SHP77 (cell line): ENCODE data around the gene CDKN2B.

ENCODE experiments used
- DNase-seq, 2 experiments: peaks; one replicate each; lab custom pipeline; 2025; lab: John Stamatoyannopoulos, UW

Gene CDKN2B

DNA sequence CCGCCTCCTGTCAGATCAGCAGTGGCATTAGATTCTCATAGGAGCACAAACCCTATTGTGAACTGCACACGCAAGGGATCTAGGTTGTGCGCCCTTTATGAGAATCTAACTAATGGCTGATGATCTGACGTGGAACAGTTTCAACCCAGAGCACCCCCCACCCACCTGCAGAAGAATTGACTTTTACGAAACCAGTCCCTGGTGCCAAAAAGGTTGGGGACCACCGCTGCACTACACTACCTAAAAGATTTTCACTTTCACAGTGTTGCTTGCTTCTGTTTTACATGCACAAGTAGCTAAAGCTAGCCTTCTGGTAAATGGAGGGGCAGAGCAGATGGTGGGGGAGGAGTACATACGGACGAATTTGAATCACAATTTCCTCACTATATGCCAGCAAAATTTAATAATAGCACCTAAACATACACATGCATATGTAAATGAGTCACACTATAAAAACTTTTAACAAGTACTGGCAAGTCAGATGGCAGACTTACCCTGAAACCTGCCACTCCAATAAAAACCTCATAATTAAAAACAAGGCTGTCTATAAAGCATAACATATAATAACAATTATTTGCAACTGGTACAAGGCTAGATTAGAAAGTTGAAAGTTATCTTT, 24.0 kb upstream of the CDKN2B start:
- no peak for DNase-seq

DNA sequence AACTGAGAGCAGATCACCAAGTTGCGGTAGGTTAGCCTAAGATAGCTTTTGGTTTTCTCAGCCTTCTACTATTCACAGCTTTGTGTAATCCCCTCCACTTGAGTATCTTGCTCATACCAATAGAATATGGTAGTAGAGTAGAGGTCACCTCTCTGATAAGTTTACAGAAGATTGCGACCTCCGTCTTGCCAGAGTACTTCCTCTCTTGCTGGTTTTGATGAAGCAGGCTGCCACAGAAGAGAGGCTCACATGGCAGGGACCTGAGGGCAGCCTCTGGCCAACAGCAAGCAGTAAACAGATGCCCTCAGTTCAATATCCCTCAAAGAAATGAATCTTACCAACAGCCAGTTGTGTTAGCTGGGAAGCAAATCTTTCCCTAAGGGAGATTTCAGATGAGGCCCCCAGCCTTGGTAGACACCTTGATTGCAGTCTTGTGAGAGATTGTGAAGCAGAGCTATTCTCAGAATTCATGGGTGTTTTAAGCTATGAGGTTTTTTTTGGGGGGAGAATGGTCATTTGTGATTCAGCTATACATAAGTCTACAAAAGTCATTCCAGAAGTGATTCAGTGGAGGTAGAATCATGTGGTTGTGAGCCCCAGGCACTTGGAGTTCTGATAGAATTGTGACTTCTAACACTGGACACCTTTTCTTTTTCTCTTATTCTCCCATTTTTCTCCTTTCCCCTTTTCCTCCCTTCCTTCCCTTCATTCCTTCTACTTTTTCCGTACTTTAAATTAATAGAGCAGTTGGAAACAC, 22.7 kb upstream of the CDKN2B start:
- no peak for DNase-seq

DNA sequence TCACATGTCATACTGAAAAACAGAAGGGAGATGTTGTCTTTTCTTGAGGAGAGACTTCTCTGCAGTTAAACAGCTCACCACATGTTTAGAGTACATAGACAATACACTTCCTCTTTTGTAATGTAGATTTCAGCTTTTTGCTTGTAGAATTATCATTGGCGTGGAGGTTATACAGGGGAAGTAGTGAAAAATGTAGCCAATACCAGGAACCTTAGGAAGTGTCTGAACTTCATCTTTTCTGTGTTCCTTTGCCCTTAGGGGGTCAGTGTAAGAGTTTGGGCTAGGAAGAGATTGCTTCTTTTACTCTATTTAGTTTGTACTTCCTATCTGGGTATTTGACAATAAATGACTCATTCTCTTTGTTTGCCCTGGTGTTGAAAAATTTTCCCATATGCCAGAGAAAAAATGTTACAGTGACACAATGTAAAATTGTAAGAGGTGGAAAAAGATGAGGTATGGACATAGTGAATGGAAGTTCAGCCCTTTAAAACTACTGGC, 21.0 kb upstream of the CDKN2B start:
- DNase-seq = no peak

DNA sequence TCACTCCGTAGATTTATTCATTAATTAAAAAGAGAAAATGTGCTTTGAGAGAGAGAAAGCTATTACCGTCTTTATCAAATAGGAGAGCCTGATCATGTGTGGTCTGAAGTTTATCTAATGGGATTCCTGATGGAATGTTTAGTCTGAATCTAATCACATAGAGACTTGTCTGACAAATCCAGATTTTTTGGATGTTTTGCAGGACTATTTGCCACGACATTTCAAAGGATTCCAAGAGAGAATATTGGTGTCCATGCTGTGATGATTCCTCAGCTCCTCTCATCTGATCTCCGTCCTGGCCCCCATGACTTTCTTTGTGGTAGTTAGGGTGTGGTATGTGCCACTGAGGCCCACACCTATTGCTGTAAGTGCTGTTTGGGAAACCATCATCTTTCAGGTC, 20.1 kb upstream of the CDKN2B start:
- DNase-seq = no peak

DNA sequence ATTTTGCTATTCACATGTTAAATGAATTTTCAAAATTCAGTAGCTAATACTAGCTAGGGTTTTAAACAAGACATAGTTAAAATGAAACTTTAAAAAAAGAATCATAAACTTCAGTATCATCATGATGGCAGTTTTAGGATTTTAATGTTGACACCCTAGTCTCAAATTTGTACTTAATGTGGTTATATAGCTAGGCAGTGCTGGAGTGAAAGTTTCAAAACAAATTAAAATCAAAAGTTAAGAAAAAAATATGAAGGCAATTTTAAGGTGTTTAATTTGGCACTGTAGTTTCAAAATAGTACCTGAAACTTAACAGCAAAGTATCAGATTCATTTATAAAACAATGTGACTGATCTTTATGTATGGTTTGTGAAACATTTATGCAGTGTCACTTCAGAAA, 19.3 kb upstream of the CDKN2B start:
- DNase-seq = no peak

DNA sequence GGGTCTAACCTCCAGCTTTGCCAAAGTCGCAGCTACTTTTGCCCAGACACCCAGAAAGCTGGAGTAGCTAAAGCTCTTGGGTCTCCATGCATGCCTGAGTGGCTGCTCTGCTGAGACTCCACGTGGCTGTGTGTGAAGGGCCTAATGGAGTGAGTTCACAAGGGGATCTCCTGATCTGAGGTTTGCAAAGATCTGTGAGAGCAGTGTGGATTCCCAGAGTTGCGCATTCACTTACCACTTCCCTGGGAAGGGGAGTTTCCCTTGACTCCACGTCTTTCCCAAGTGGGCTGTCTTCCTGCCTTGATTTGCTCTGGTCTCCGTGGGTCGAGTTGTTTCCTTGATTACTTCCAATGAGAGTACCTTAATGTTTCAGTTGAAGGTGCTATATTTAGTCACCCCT, 17.6 kb upstream of the CDKN2B start:
- no peak for DNase-seq

DNA sequence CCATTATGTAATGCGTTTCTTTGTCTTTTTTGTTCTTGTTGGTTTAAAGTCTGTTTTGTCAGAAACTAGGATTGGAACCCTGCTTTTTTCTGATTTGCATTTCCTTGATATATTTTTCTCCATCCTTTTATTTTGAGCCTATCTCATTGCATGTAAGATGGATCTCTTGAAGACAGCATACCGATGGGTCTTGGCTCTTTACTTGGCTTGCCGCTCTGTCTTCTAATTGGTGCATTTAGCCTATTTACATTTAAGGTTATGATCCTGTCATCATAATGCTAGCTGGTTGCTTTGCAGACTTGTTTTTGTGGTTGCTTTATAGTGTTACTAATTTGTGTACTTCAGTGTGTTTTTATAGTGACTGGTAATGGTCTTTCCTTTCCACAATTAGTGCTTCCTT, 13.3 kb upstream of the CDKN2B start:
- DNase-seq = no peak

DNA sequence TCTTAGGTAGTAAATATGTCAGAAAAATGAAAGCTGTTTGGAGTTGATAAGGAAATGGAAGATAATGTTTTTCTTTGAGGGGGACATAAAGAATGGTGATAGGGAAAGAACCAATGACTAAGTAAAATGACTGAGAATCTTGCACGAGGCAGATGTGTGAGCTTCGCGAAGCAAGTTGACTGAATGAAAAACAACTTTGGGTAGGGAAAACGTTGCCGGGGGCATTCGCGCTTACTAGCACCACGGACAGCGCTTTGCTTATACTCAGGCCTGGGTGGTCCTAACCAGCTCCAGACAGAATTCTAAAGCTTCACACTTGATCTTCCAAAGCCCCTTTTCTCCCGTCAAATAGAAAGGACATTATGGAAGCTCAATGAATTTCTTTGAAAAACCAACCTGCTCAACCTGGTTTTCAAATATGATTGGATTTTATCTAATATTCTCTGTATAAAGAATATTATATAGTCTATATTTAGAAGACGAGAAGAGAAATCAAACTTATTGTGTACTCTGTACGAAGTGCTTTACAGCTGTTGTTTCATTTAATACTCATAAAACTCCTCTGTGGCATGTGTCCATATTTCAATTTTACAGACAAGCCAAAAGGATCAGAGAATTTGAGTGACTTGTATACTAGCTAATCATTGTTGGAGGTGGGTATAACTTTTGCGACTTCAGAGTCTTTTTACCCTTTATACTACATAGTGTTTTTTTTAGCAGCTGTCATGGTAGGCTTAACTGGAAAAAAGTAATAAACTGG, 1.9 kb upstream of the CDKN2B start:
- no peak for DNase-seq

DNA sequence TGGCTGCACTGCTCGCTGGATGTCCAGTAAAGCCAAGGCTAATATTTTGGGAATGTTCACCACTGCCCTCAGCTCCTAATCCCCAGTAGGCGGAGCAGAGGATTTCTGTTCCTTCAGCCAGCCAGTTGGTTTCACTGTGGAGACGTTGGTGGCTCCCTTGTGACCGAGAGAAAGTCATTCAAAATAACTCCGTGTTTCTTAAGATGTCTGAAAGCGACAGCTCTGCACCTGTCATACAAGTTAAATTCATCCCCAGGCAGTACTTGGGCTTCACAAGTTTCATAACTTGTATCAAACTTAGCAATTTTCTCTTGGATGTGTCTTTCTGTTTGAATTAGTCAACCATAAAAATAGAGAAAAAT, 382 bp upstream of the CDKN2B start:
- no peak for DNase-seq

DNA sequence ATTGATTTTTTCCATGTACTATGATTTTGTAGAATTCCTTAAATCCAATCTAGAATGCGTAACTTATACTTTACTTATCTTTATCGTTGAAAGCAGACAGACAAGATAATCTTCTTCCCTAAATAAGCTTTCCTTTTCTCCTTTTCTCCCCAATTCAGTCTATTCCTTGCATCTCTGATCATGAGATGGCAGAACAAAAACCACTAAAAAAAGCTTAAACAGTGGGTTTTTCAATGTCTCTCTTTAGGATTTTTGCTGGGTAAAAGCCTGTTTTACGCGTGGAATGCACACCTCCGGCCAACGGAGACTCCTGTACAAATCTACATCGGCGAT, 755 bp downstream of the CDKN2B start:
- DNase-seq = no peak

DNA sequence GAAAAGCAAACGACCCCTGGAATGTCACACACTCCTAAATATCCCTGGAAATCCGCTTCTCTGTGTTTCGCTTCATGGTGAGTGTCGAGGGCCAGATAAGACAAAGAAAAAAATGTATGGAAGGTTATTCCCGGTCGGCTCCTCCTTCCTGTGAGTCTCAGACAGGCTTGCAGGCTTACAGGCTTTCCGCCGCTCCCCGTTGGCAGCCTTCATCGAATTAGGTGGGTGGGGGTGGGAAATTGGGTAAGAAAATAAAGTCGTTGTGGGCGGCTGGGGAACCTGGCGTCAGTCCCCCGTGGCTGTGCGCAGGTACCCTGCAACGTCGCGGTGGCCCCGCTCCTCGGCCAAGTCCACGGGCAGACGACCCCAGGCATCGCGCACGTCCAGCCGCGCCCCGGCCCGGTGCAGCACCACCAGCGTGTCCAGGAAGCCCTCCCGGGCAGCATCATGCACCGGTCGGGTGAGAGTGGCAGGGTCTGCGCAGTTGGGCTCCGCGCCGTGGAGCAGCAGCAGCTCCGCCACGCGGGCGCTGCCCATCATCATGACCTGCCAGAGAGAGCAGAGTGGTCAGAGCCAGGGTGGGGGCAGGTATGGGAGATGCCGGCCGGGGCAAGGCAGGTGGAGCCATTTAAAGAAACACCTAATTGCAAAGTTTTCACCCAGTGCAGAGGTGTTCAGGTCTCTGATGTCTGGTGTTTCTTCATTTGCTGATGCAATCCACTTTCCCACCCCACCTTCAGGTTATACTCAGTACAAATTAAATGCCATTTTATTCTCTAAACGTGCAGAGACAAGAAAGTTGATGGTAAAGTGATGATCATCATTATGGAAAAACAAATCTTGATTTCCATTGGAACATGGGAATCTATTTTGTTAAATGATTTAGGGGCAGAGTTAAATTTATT, 3.2 kb downstream of the CDKN2B start:
- no peak for DNase-seq

DNA sequence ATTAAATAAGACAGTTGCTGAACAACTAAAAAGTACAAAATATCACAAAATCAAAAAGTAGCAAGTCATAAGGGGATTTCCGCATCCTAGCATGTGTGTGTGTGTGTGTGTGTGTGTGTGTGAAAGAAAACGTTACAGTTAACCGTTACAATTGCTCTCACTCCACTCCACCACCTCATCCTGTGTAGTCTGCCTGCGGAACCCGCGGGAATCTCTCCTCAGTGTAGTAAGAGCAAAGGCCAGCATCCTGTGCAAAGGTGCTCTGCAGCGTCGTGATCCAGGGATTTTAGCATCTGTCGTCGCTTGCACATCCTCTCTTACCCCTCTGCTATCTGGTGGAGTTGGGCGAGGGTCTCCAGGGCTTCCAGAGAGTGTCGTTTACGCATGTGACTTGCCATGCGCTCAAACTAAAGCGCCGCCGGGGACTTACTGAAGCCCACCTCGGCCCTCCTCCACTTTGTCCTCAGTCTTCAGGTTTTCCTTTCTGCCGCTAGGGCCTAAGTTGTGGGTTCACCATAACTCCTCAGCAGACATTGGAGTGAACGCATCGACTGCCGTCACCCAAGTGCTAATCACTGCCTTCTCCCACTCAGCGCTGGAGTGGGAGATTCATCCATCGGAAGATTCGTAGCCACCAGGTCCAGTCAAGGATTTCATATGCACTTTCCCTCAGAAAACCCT, 3.9 kb downstream of the CDKN2B start:
- DNase-seq = no peak

DNA sequence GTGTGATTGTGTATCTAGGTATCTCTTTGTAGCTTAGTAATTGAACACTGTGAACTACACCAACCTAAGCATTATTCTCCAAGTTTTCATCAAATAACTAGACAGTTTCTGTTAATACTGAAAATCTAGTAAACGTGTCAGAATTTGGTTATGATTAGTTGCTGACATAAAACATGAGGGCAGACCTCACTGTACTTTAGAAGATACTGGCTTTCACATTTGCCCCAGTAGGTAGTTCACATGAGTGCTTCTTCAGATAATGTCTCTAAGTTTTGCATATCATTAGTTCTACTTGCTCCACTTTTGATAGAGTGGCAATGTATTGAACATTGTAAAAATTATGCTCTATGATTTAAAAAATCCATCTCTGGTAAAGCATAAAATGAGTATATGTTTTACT, 7.1 kb downstream of the CDKN2B start:
- DNase-seq = no peak

DNA sequence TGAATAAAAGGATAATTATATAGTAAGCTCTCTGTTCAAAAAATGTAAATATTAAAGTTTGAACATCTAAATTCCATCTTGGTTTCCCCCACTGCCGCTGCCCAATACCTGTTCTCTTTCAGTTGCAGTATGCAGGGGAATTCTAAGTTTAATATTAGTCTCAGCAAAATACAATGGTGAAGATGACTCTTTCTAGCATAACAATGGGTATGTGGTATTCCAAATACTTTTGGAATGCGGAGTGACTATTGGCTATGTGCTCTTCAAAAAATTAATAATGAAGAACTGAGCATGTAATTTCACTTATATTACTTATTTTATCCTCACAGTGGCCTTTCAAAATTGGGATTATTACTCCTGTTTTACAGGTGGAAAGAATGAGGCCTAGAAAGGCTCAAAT, 11.1 kb downstream of the CDKN2B start:
- no peak for DNase-seq

DNA sequence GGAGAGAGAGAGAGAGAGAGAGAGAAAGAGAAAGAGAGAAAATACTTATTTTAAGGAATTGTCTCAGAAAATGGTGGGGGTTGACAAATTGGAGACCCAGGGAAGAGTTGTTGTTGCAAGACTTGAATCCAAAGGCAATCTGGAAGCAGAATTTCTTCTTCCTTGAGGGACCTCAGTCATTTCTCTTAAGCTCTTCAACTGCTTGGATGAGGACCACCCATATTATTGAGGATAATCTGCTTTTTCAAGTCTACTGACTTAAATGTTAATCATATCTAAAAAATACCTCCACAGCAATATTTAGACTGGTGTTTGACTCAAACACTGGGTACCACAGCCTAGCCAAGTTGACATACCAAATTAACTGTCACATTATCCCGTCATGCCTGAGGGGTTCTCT, 11.6 kb downstream of the CDKN2B start:
- no peak for DNase-seq

DNA sequence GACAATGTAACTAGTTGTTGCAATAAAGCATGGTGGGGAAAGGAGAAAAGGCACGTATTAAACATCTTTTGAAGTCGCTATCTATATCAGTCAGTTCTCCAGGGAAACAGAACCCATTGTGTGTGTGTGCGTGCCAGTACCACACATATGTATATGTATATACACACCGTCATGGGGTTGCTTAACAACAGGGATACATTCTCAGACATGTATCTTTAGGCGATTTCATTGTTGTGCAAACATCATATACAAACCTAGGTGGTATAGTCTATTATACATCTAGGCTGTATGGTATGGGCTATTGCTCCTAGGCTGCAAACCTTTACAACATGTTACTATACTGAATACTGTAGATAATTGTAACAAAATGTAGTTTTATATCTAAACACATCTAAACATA, 12.2 kb downstream of the CDKN2B start:
- DNase-seq = no peak

DNA sequence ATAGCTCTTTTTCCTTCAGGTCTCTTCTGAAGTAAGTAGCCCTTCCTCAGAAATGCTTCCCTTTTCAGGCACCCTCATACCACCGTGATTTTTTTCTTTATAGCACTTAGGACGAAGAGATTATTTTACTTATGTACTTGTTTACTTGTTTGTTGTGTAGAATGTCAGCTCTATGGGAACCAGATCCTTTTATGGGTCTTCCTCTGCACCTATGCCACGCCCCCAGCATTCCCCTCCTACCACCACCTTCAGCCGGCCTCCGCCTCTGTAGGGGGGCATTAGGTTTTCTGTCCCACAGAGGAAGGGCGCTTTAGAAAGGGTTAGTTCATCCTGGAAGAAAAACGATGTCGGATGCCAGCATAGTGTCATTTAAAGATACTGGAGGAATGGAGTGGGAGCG, 12.7 kb downstream of the CDKN2B start:
- DNase-seq = peak in 1 of 2 experiments; percentile 2

DNA sequence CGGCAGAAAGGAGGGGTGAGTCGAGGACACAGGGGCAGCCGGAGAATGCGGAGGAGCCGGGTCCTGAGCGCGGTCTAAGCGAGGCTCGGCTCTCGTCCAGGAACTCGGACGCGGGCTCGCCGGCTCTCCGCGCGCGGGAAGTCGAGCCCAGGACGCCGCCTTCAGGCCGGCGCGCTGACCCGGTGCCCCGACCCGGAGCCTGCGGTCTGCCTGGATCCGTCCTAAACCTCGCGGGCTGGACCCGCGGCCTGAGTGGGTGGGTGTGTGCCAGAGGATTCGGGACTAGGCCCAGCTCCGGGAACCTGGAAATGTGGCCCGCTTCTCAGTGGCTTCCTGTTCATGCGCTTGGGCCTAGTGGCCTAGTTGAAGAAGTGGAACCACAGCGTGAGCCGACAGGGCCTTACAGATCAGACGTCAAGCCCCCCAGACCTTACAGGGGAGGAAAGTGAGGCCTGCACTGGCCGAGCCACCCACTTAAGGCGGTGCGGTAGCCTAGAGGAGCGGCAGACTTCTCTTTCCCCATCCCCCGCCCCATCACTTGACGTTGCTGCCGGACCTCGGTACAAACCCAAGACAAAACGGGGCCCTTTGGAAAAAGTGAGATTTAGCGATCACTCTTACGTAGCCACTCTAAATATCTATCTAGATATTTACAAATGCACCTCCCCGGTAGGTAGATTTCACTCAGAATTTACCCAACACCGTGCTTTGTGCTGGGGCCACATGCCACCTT, 13.3 kb downstream of the CDKN2B start:
- DNase-seq = peak; percentile 13 to 18

DNA sequence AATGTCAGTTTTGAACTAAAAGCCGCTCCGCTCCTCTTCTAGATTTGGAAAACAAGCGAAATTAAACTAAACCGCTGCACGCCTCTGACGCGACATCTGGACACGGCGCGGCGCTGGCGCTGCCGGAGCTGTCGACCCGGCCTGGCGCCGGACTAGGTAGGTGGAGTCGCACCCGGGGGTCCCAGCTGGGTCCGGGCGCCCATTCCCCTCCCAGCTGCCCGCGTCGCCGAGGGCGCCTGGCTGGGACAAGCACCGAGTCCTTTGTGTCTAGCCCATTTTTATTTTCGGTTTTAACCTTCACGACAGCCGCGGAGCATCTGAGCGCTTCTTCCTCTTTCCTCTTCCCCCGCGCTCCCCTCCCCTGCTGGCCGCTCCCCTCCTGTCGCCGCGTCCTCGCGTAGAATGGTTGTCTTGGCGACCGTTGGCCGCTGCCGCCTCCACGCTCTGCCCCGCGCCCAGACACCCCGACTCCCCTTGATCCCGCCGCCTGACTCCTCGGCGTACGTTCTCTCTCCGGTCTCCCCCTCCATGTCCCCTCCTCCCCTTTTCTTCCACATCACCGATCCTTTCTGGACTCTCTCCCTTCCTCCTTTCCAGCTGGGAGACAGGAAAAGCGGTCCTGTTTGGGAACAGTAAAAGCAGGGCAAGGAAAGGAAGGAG, 14.0 kb downstream of the CDKN2B start:
- peak in 1 of 2 experiments; percentile 44 for DNase-seq

DNA sequence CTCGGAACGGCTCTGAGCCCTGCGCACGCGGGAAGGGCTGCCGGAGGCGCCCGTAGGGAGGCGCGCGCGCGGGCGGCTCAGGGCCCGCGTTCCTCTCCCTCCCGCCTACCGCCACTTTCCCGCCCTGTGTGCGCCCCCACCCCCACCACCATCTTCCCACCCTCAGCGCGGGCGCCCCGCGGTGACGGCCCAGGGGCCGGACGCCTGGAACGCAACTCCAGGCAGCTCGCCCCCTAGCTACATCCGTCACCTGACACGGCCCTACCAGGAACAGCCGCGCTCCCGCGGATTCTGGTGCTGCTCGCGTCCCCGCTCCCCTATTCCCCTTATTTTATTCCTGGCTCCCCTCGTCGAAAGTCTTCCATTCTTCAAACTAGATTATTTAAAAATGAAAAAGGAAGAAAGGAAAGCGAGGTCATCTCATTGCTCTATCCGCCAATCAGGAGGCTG, 14.5 kb downstream of the CDKN2B start, which contains the start of gene CDKN2B-AS1:
Gene CDKN2B-AS1, plus strand, starts transcription at position 236 of the 450 bp plus-strand sequence.
- DNase-seq = peak; percentile 69 to 81
